DND-41 (cell line): ENCODE measurements around the gene RPP14.

Source experiments
- ATAC-seq: fragments of 200-7000 bp; cut with Tn5 transposase; 3 replicates; pipeline ENCODE4 v1.9.1; 2021; ENCODE audit warnings: low read depth; ENCODE audit not compliant: insufficient read depth
- DNase-seq: peaks from one replicate; pipeline ENCODE4 v3.0.0-alpha.2; 2020
- H2AFZ ChIP-seq: 2 replicates; pipeline ENCODE4 v1.6.0; 2012; ENCODE audit warnings: low read depth, low read length
- H3K27ac ChIP-seq: 2 replicates; pipeline ENCODE4 v1.5.1; 2012; ENCODE audit warnings: low read length, inconsistent platforms
- H3K27me3 ChIP-seq: fragments of 200-600 bp; sonication (generic); 2 replicates; pipeline ENCODE4 v1.6.0; 2012; ENCODE audit warnings: low read length, mild to moderate bottlenecking, inconsistent platforms; ENCODE audit not compliant: insufficient read depth, poor library complexity
- H3K36me3 ChIP-seq: 2 replicates; pipeline ENCODE4 v1.5.1; 2012; ENCODE audit warnings: low read length, inconsistent platforms; ENCODE audit not compliant: insufficient read depth
- H3K4me1 ChIP-seq: 2 replicates; pipeline ENCODE4 v1.5.1; 2012; ENCODE audit warnings: mild to moderate bottlenecking, low read length; ENCODE audit not compliant: insufficient read depth
- H3K4me2 ChIP-seq: 2 replicates; pipeline ENCODE4 v1.6.0; 2012; ENCODE audit warnings: mild to moderate bottlenecking, moderate library complexity, low read length, inconsistent platforms; ENCODE audit not compliant: insufficient read depth
- H3K4me3 ChIP-seq, 2 experiments: fragments of 200-600 bp in 1 of 2; shearing (Covaris generic) in 1 of 2; 2 replicates each; pipeline ENCODE4 v1.5.1; 2012 to 2016; ENCODE audit warnings: inconsistent platforms in 2 of 2, low read length in 2 of 2, mild to moderate bottlenecking in 2 of 2, low read depth in 1 of 2, moderate library complexity in 1 of 2
- H3K79me2 ChIP-seq: 2 replicates; pipeline ENCODE4 v1.6.0; 2012; ENCODE audit warnings: low read length, inconsistent platforms; ENCODE audit not compliant: insufficient read depth
- H3K9ac ChIP-seq: 2 replicates; pipeline ENCODE4 v1.6.0; 2012; ENCODE audit warnings: low read depth, mild to moderate bottlenecking, inconsistent platforms, low read length, moderate library complexity
- H3K9me3 ChIP-seq: 2 replicates; pipeline ENCODE4 v1.5.1; 2012; ENCODE audit warnings: low read length, moderate library complexity, mild to moderate bottlenecking, inconsistent platforms; ENCODE audit not compliant: insufficient read depth, severe bottlenecking
- H4K20me1 ChIP-seq: 2 replicates; pipeline ENCODE4 v1.6.0; 2012; ENCODE audit warnings: low read length; ENCODE audit not compliant: insufficient read depth
- EZH2 ChIP-seq: IDR thresholded peaks from 3 replicates; pipeline ENCODE4 v1.6.1; 2012; ENCODE audit warnings: borderline replicate concordance, low read depth, mild to moderate bottlenecking, moderate library complexity, low read length, inconsistent platforms; ENCODE audit not compliant: severe bottlenecking
- TF ChIP-seq, protein P1 (sequence below): IDR thresholded peaks from 2 replicates; pipeline ENCODE4 v1.5.1; 2012; ENCODE audit warnings: borderline replicate concordance, low read length, moderate library complexity, mild to moderate bottlenecking; ENCODE audit not compliant: poor library complexity, severe bottlenecking; ENCODE audit errors: extremely low read depth

RPP14 gene

DNA sequence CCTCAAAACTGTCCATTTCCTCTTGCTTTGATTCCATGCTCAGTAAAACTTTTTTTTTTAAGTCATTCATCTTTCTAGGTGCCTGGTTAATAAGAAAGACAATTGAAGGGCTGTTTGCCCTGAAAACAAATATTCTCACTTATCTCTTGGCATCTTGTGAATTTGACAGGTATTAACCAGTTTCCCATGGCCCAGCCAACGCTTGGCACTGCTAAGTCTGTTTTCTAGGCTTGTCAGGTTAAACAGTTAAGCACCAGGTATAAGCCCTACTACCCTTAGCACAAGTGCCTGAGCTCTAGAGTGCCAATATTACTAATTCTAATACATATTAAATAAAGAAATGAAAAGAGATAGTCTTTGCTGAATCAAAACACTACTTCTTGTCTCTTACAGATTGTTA lies 63.0 kb downstream of the RPP14 start:
- no peaks in the 10 kb centered on the region for H3K27me3 ChIP-seq
- no peak overlapping the region for H3K4me2 ChIP-seq
- H3K9ac ChIP-seq = no peak overlapping the region
- H3K79me2 ChIP-seq = peaks cover 86% of the 10 kb centered on the region
- H3K9me3 ChIP-seq = no peaks in the 10 kb centered on the region
- no peaks in the 10 kb centered on the region for H3K4me1 ChIP-seq
- peaks cover 19% of the 10 kb centered on the region for H4K20me1 ChIP-seq
- no peak for DNase-seq
- TF ChIP-seq, protein P1, sequence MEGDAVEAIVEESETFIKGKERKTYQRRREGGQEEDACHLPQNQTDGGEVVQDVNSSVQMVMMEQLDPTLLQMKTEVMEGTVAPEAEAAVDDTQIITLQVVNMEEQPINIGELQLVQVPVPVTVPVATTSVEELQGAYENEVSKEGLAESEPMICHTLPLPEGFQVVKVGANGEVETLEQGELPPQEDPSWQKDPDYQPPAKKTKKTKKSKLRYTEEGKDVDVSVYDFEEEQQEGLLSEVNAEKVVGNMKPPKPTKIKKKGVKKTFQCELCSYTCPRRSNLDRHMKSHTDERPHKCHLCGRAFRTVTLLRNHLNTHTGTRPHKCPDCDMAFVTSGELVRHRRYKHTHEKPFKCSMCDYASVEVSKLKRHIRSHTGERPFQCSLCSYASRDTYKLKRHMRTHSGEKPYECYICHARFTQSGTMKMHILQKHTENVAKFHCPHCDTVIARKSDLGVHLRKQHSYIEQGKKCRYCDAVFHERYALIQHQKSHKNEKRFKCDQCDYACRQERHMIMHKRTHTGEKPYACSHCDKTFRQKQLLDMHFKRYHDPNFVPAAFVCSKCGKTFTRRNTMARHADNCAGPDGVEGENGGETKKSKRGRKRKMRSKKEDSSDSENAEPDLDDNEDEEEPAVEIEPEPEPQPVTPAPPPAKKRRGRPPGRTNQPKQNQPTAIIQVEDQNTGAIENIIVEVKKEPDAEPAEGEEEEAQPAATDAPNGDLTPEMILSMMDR = no peak
- TF ChIP-seq EZH2 = no peak
- no peak for ATAC-seq
- peaks cover 43% of the 10 kb centered on the region for H3K36me3 ChIP-seq
- no peak overlapping the region for H3K4me3 ChIP-seq
- H3K27ac ChIP-seq = no peak overlapping the region
- H2AFZ ChIP-seq = no peak overlapping the region
